T-helper 22 cell (primary cell): ENCODE data around the gene LOXHD1.
A peak's percentile ranks its signal among the peaks of the same experiment; 100 is the strongest.

Experiments used
- DNase-seq: peaks from one replicate; pipeline ENCODE4 v3.0.0-alpha.2; 2020; ENCODE audit warnings: low read depth

LOXHD1 gene

GRCh38 chr18:46547520-46547919 is 109.5 kb downstream of the LOXHD1 start:
- no peak for DNase-seq

DNA sequence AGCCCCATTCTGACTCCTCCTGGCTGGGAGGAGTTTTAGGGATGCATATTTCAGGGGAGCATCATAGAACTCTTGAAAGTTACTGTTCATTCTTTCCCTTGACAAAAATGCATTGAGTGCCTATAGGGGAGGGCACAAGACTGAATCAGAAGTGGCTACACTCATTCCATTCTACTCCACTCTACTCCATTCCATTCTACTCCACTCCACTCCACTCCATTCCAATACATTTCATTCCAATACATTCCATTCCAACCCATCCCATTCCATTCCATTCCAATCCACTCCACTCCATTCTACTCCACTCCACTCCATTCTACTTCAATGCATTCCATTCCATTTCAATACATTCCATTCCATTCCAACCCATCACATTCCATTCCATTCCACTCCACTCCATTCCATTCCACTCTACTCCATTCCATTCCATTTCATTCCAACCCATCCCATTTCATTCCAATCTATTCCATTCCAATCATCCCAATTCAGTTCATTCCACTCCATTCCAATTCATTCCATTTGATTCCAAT is 110.8 kb downstream of the LOXHD1 start:
- no peak for DNase-seq

- no peak for DNase-seq
Observed at GRCh38 chr18:46542545-46542944, 114.5 kb downstream of the LOXHD1 start.

- DNase-seq, result no peak
Observed at GRCh38 chr18:46541626-46542189, 115.3 kb downstream of the LOXHD1 start.

DNA sequence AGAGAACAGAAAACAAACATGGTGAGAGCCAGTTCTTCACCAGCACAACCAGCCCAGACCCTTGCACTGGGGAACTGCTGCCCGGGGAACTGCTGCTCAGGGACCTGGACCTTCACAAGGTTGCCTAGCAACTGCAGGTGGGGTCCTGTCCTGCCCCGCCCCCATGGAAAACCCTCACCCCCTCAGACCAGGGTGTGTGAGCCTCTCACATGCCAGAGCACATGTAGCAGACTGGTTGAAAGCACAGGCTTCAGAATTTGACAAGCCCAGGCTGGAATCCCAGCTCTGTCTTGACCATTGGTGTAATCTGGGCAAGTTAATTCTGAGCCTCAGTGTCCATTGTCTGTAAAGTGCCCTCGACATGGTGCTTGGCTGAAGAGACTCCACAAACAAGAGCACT is 118.6 kb downstream of the LOXHD1 start:
- DNase-seq, result no peak

DNA sequence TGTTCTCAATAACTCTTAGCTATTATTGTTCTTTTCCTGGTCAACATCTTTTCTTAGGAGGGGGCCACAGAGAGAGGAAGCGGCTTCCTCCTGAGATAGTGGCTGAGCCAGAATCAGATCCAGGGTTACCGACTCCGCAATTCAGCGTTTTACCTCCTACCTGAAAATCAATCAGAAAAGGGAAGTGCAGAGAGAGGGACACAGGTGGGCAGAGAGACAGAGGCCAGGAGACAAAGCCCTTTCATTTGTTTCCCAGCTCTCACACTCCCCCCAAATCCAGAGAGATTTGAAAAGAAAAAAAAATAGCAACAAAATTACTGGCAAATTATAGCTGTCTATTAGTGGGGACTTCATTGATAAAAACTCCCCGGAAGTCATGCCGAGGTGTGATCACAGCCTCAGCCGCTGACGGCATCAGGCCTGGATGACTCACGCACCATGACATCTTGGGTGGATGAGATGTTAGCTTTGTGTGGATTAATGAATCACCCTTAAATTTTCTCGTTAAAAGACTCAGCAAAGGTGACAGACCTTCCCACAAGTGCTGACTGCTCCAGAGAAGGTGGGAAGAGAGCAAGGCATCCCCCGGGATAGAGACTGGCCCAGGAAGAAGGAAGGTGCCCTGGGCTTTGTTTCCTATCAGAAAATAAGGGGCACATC is 120.7 kb downstream of the LOXHD1 start:
- DNase-seq, result no peak

GRCh38 chr18:46531482-46531881 is 125.5 kb downstream of the LOXHD1 start:
- DNase-seq, result no peak

DNA sequence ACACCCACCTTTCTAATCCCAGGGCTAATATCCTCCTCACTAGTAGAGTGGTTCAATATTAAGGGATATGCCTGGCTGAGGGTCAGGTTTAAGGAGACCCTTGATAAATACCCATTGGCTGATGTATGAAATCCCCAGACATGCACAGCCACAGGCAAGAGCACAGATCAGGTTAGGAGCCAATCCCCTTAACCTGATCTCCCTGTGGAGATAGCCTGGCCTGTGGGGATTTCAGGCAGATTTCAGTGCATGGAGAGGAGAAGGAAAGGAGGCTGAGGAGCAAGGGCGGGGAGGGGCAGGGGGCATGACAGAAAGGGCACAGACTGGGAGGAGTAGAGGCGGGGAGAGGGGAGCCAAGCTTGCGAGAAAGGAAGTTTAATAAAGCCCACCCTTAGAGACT is 129.0 kb downstream of the LOXHD1 start:
- no peak for DNase-seq

GRCh38 chr18:46519870-46520269 is 137.2 kb downstream of the LOXHD1 start:
- no peak for DNase-seq

DNA sequence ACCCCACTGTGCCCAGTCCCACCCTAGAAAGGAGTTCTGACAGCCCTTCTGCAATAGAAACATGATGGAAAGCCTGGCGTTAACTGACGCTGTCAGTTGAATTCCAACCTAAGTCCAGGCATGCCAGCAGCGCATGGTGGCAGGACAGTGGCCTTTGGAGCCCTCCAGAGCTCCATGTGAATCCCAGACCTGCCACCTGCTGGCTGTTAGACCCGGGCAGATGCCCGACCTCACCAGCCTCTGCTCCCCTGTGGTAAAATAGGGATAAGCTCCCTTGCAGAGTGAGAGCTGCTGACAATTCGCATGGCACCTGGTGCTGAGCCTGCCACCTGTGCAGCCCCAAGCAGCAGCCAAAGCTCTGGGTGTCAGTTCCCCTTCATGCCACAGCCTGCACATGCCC is 138.6 kb downstream of the LOXHD1 start:
- no peak for DNase-seq

GRCh38 chr18:46516555-46516954 is 140.5 kb downstream of the LOXHD1 start:
- DNase-seq, result no peak

DNA sequence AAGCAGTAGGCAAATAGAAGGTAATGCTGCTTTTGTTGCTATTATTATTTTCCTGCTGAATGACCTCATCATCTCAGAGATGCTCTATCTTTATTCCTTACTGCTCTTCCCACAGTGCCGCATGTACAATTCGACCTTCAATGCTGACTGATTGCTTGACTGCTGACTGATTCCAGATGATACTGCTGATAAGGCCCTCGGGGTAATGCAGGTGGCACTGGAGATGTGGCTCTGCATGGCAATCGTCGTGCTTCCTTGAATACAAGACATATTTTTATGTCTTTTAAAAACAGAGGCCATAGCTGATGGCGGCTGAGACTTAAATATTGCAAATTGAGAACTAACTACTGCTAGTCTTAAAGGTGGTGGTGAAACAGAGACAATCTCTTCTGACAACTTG is 146.6 kb downstream of the LOXHD1 start:
- DNase-seq, result no peak

DNA sequence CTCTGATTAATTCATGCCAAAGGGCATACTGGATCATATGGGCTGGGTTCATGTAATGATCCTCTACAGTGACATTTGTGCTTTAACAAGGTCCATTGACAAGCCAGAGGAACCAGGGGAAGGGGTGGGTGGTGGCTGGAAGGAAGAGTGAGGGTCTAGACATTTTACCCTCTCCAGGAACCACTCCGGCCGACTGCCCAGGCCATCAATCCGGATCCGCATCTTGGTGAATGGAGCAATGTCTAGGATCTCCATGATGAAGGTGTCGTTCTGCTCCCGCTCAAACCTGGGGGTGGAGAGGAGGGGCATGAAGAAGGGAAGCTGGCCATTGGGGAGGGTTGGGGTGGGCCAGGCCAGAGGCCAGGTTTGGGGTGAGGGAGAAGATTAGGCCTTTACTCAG is 147.5 kb downstream of the LOXHD1 start:
- DNase-seq, result no peak

GRCh38 chr18:46506974-46507586 is 149.9 kb downstream of the LOXHD1 start:
- DNase-seq, result no peak

GRCh38 chr18:46502444-46502843 is 154.6 kb downstream of the LOXHD1 start:
- no peak for DNase-seq

- no peak for DNase-seq
Observed at GRCh38 chr18:46497129-46497528, 159.9 kb downstream of the LOXHD1 start.

DNA sequence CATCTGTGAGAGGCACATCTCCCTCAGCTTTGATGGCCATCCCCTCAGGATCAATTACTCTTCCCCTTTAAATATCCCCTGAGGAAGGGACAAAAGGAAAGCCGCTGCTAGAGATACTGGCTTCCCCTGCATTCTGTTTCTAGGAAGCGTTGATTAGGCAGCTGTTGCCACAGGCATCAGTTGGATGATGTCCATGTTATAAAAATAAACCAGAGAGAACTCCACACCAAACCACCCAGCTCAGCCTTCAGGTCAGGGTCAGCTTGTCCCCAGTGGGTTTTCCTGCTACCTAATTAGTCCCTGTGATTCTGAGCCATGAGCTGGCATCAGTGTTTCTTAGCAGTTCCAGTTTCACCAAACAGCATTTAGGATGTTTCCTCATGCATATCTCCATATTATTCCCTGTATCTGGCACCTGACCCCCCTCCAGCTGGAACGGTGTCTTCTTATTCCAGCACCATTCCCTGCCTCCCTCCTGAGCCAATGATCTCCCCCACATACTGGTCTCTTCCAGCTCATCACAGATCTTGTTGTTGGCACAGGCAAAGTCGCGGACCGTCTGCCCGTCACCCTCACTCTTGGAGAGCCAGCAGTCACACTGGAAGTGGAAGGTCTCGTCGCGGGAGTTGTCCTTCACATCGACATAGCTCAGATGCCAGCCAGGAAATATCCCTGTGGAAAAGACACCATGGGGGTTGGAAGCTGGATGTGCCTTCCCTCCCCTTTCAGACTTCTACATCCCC is 168.4 kb downstream of the LOXHD1 start:
- DNase-seq, result no peak

- no peak for DNase-seq
Observed at GRCh38 chr18:46485675-46486194, 171.3 kb downstream of the LOXHD1 start.

GRCh38 chr18:46484971-46485370 is 172.0 kb downstream of the LOXHD1 start:
- no peak for DNase-seq

- no peak for DNase-seq
Observed at GRCh38 chr18:46482831-46483230, 174.2 kb downstream of the LOXHD1 start.

DNA sequence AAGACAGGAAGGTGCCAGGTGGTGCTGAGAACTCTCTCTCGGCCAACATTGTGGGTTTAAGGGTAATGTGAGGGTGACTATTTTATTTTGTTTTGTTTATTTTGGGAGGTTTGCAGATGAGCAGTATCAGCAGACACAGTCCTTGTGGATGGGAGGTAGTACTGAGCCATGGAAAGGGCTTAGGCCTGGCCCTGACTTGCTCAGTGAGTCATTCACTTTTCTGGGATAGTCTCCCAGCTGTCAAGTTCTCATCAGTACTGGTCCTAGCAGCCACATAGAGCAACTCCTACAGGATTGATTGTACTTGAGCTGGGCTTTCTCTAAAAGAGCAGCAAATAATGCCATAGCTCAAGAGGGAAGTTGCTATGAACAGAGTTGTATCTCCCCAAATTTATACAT is 175.2 kb downstream of the LOXHD1 start:
- DNase-seq, result no peak

GRCh38 chr18:46481048-46481846 is 175.8 kb downstream of the LOXHD1 start:
- peak; percentile 12 for DNase-seq
